Lower lobe of right lung (tissue), 2 donors: ENCODE results near the gene TRABD2A. TPM values are rescaled to one million over a fixed set of nuclear protein-coding genes. Genes with fewer than 3 reads are reported as not detected.

Experiments
- ATAC-seq, 2 donors: fragments of 200-7000 bp; cut with Tn5 transposase; one replicate each; pipeline ENCODE4 v1.9.1; 2020 to 2022; ENCODE audit warnings: mild to moderate bottlenecking in 2 of 2, moderate library complexity in 2 of 2
- DNase-seq: peaks from one replicate; pipeline ENCODE4 v3.0.0-alpha.2; 2020
- H3K27ac ChIP-seq: fragments of 200-600 bp; one replicate; pipeline ENCODE4 v1.8.0; 2022
- H3K27me3 ChIP-seq: fragments of 200-600 bp; one replicate; pipeline ENCODE4 v1.8.0; 2022; ENCODE audit warnings: low read depth
- H3K36me3 ChIP-seq: fragments of 200-600 bp; one replicate; pipeline ENCODE4 v1.8.0; 2022; ENCODE audit warnings: mild to moderate bottlenecking
- H3K4me1 ChIP-seq: fragments of 200-600 bp; one replicate; pipeline ENCODE4 v1.8.0; 2022
- H3K4me3 ChIP-seq: fragments of 200-600 bp; one replicate; pipeline ENCODE4 v1.8.0; 2022; ENCODE audit warnings: mild to moderate bottlenecking
- H3K9me3 ChIP-seq: fragments of 200-600 bp; one replicate; pipeline ENCODE4 v1.8.0; 2022
- intact Hi-C: fragments of 100-400 bp; cut with DNase I; formaldehyde crosslinking; loops from one replicate; pipeline ENCODE4 v1.11.0; 2022
- long read RNA-seq: library from polyadenylated mRNA; unstranded; transcript quantifications from one replicate; pipeline ENCODE4 v2.0.0, GENCODE V29; 2021
- total RNA-seq: library from RNA; stranded (reverse); fragmentation: NEBNext Ultra II Directional; extraction: Animal tissue kit (Norgen Biotek cat#: 25700); gene quantifications from one replicate; pipeline ENCODE4 v1.2.1, GENCODE V29; 2021
- TF ChIP-seq, protein P1 (sequence below): fragments of 200-600 bp; IDR thresholded peaks from one replicate; pipeline ENCODE4 v1.8.0; 2022; ENCODE audit warnings: antibody characterized with exemption, mild to moderate bottlenecking
- donor health status: DM: no; HTN: yes; CAD: no; lungs with severe emphysema.

TRABD2A gene, protein sequence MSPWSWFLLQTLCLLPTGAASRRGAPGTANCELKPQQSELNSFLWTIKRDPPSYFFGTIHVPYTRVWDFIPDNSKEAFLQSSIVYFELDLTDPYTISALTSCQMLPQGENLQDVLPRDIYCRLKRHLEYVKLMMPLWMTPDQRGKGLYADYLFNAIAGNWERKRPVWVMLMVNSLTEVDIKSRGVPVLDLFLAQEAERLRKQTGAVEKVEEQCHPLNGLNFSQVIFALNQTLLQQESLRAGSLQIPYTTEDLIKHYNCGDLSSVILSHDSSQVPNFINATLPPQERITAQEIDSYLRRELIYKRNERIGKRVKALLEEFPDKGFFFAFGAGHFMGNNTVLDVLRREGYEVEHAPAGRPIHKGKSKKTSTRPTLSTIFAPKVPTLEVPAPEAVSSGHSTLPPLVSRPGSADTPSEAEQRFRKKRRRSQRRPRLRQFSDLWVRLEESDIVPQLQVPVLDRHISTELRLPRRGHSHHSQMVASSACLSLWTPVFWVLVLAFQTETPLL
- 5.4 TPM for total RNA-seq
- long read RNA-seq, transcript TRABD2A-203 (7 exons, 1,975 nt): major isoform, 6 of 14 reads
- long read RNA-seq, partial matches to known transcripts: 0 of 14 reads
- long read RNA-seq, other reads (novel, unspliced or antisense): 7 of 14 reads

GRCh38 chr2:84880645-84881521, at the start of gene TRABD2A:
Gene TRABD2A (minus strand): TSS chr2:84881084. CDS start chr2:84881039, 45 bp downstream.
- DNase-seq (peak; percentile 69), ATAC-seq (peak; percentile 57 to 73)
- peak within 1 kb of the TSS; percentile 15 for H3K27ac ChIP-seq
- TF ChIP-seq, protein P1, sequence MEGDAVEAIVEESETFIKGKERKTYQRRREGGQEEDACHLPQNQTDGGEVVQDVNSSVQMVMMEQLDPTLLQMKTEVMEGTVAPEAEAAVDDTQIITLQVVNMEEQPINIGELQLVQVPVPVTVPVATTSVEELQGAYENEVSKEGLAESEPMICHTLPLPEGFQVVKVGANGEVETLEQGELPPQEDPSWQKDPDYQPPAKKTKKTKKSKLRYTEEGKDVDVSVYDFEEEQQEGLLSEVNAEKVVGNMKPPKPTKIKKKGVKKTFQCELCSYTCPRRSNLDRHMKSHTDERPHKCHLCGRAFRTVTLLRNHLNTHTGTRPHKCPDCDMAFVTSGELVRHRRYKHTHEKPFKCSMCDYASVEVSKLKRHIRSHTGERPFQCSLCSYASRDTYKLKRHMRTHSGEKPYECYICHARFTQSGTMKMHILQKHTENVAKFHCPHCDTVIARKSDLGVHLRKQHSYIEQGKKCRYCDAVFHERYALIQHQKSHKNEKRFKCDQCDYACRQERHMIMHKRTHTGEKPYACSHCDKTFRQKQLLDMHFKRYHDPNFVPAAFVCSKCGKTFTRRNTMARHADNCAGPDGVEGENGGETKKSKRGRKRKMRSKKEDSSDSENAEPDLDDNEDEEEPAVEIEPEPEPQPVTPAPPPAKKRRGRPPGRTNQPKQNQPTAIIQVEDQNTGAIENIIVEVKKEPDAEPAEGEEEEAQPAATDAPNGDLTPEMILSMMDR: no peak
- peak within 1 kb of the TSS; percentile 64 for H3K4me3 ChIP-seq
- H3K27me3 ChIP-seq: peaks cover 18% of the 10 kb centered on the region
- H3K36me3 ChIP-seq: no peaks in the 10 kb centered on the region
- intact Hi-C loops: no loop called here
- H3K4me1 ChIP-seq: peaks cover 29% of the 10 kb centered on the region
- no peaks in the 10 kb centered on the region for H3K9me3 ChIP-seq

DNA sequence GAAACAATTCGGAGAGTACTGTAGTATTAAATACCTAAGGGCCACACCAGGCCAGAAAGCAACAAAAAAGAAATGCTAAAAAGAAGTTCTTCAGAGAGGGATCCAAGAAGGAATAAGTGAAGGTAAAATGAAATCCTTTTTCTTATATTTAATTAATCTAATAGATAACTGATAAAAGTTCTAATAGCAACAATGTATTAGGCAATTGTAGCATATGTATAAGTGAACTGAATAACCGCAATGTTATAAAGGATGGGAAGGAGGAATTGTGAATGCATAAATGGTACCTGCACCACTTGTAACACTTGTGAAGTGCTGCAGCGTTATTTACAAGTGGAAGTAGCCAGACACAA, 46.4 kb upstream of the TRABD2A start:
- Histone ChIP-seq H3K4me1 (peaks cover 38% of the 10 kb centered on the region), H3K27ac (no peak overlapping the region), H3K4me3 (peak overlapping the region; percentile 50), H3K9me3 (no peaks in the 10 kb centered on the region), H3K27me3 (no peaks in the 10 kb centered on the region), H3K36me3 (no peaks in the 10 kb centered on the region)
- ATAC-seq (no peak), DNase-seq (no peak)
- intact Hi-C loops: no loop called here
- TF ChIP-seq, protein P1: peak; percentile 5

GRCh38 chr2:84925724-84926376, 45.0 kb upstream of the TRABD2A start:
- Histone ChIP-seq H3K4me1 (peaks cover 38% of the 10 kb centered on the region), H3K27me3 (no peaks in the 10 kb centered on the region), H3K9me3 (no peaks in the 10 kb centered on the region), H3K4me3 (peak overlapping the region; percentile 50), H3K36me3 (no peaks in the 10 kb centered on the region), H3K27ac (peak overlapping the region; percentile 73)
- intact Hi-C loops: no loop called here
- DNase-seq (peak; percentile 97), ATAC-seq (peak; percentile 93 to 96)
- TF ChIP-seq, protein P1: peak; percentile 99

- TF ChIP-seq, protein P1: no peak
- Histone ChIP-seq H3K36me3 (no peaks in the 10 kb centered on the region), H3K27ac (peak overlapping the region; percentile 73), H3K9me3 (no peaks in the 10 kb centered on the region), H3K4me3 (no peak overlapping the region), H3K27me3 (no peaks in the 10 kb centered on the region), H3K4me1 (peaks cover 41% of the 10 kb centered on the region)
- ATAC-seq (peak in 1 of 2 donors; percentile 2), DNase-seq (no peak)
- intact Hi-C loops: no loop called here
Observed at GRCh38 chr2:84925336-84925723, 44.4 kb upstream of the TRABD2A start.
